K562 (cell line): Measurements from ENCODE around the gene HAPSTR1. TPM values are rescaled to one million over a fixed set of nuclear protein-coding genes. Genes with fewer than 3 reads are reported as not detected.

Source experiments
- ATAC-seq: fragments of 200-7000 bp; cut with Tn5 transposase; 3 replicates; pipeline ENCODE4 v1.9.1; 2020; ENCODE audit warnings: moderate library complexity
- BruUV-seq: library from RNA; stranded (reverse); fragments of 400-500 nt; replicated peaks from 2 replicates; lab custom pipeline; 2021; lab: Mats Ljungman, UMichigan
- CTCF ChIA-PET: fragments of 300-600 bp; formaldehyde crosslinking; extraction: SDS; loops from one replicate; lab custom pipeline; 2021; ENCODE audit warnings: low intra/inter-chr PET ratio; lab: Yijun Ruan, JAX
- POLR2A ChIA-PET: fragments of 300-600, 350-650 bp; sonication (Branson Sonifier 250); formaldehyde crosslinking; extraction: SDS; loops from one replicate; lab custom pipeline; 2021; ENCODE audit warnings: antibody characterized with exemption, inconsistent platforms; lab: Yijun Ruan, JAX
- DNase-seq, 4 experiments: peaks; one replicate each; pipeline versions ENCODE4 v3.0.0 to v3.0.0-alpha.2; 2011 to 2018; ENCODE audit warnings: low spot score in 3 of 4, mixed read lengths in 3 of 4; ENCODE audit errors: extremely low read depth in 1 of 4
- FAIRE-seq: peaks from 2 replicates; lab custom pipeline; 2011; peaks lifted over from hg19 to GRCh38; lab: Jason Lieb, UNC
- H2AFZ ChIP-seq: 2 replicates; pipeline ENCODE4 v1.6.0; 2011; ENCODE audit warnings: low read depth, low read length, control low read depth, inconsistent platforms
- H3K27ac ChIP-seq: fragments of 200-600 bp; 3 replicates; pipeline ENCODE4 v1.8.0; 2011; ENCODE audit warnings: low read depth, mild to moderate bottlenecking, control low read depth, inconsistent platforms, low read length, moderate library complexity, mixed read lengths; ENCODE audit errors: extremely low read depth
- H3K27me3 ChIP-seq, 2 experiments: fragments of 300-600 bp in 1 of 2; 2 replicates in 1 of 2; 3 replicates in 1 of 2; pipeline versions ENCODE4 v1.6.0 to v1.8.0; 2011; ENCODE audit warnings: inconsistent platforms in 2 of 2, low read length in 2 of 2, mild to moderate bottlenecking in 1 of 2, mixed read lengths in 1 of 2, moderate library complexity in 1 of 2; ENCODE audit not compliant: control insufficient read depth in 2 of 2, insufficient read depth in 2 of 2
- H3K36me3 ChIP-seq: fragments of 300-600 bp; 3 replicates; pipeline ENCODE4 v1.8.0; 2011; ENCODE audit warnings: mild to moderate bottlenecking, low read length, inconsistent platforms; ENCODE audit not compliant: control insufficient read depth, insufficient read depth
- H3K4me1 ChIP-seq, 2 experiments: fragments of 200-600 bp in 1 of 2; replicated peaks in 1 of 2; 2 replicates in 1 of 2; 3 replicates in 1 of 2; pipeline versions ENCODE4 v1.5.1 to v1.8.0; 2011; ENCODE audit warnings: inconsistent platforms in 2 of 2, low read length in 2 of 2, mild to moderate bottlenecking in 1 of 2, mixed read lengths in 1 of 2, moderate library complexity in 1 of 2; ENCODE audit not compliant: control insufficient read depth in 2 of 2, insufficient read depth in 2 of 2
- H3K4me2 ChIP-seq: 2 replicates; pipeline ENCODE4 v1.6.1; 2011; ENCODE audit warnings: low read length, control low read depth, inconsistent platforms, mixed read lengths; ENCODE audit not compliant: insufficient read depth
- H3K4me3 ChIP-seq: fragments of 200-600 bp; sonication (generic), shearing (Covaris generic); 2 replicates; pipeline ENCODE4 v1.5.1; 2016; ENCODE audit warnings: control low read depth, inconsistent platforms
- H3K79me2 ChIP-seq: fragments of 200-600 bp; 3 replicates; pipeline ENCODE4 v1.8.0; 2011; ENCODE audit warnings: low read length, inconsistent platforms; ENCODE audit not compliant: control insufficient read depth, insufficient read depth
- H3K9ac ChIP-seq, 2 experiments: 2 replicates each; pipeline versions ENCODE4 v1.6.0 to v1.6.1; 2011; ENCODE audit warnings: low read depth in 2 of 2, low read length in 2 of 2, control low read depth in 1 of 2, inconsistent platforms in 1 of 2, mild to moderate bottlenecking in 1 of 2, mixed read lengths in 1 of 2; ENCODE audit not compliant: insufficient read depth in 1 of 2
- H3K9me1 ChIP-seq: one replicate; pipeline ENCODE4 v1.6.0; 2011; ENCODE audit warnings: inconsistent platforms, mild to moderate bottlenecking, low read length, moderate library complexity; ENCODE audit not compliant: control insufficient read depth, insufficient read depth
- H3K9me3 ChIP-seq: replicated peaks from 2 replicates; pipeline ENCODE4 v1.5.1; 2011; ENCODE audit warnings: low read depth, low read length, inconsistent platforms; ENCODE audit not compliant: control insufficient read depth, insufficient read depth
- H4K20me1 ChIP-seq: replicated peaks from 2 replicates; pipeline ENCODE4 v1.6.1; 2011; ENCODE audit warnings: low read length, inconsistent platforms, mixed read lengths; ENCODE audit not compliant: control insufficient read depth, insufficient read depth
- ATF6 ChIP-seq: sonication (generic); formaldehyde crosslinking; IDR thresholded peaks from 2 replicates; pipeline ENCODE4 v1.4.0; 2020; ENCODE audit warnings: mild to moderate bottlenecking, missing genetic modification reagents
- EP300 ChIP-seq: IDR thresholded peaks from 2 replicates; pipeline ENCODE4 v1.6.1; 2012; ENCODE audit warnings: low read length, improper control_type of control experiment
- HCFC1 ChIP-seq: IDR thresholded peaks from 2 replicates; pipeline ENCODE4 v1.6.1; 2012; ENCODE audit warnings: low read depth, low read length, improper control_type of control experiment
- HDAC1 ChIP-seq, 2 experiments: fragments of 450-650 bp; IDR thresholded peaks; 2 replicates each; pipeline ENCODE4 v1.6.1; 2016 to 2017; ENCODE audit warnings: inconsistent platforms in 1 of 2, mild to moderate bottlenecking in 1 of 2, moderate library complexity in 1 of 2
- IRF1 ChIP-seq: sonication (generic); formaldehyde crosslinking; IDR thresholded peaks from 2 replicates; pipeline ENCODE4 v1.8.0; 2022; ENCODE audit warnings: missing genetic modification reagents, mild to moderate bottlenecking, borderline replicate concordance
- NR4A1 ChIP-seq, 2 experiments: fragments of 250-450 bp in 1 of 2; fragments of 450-650 bp in 1 of 2; sonication (Bioruptor Pico) in 1 of 2; IDR thresholded peaks; 2 replicates each; pipeline versions ENCODE4 v1.4.0 to v1.6.1; 2016 to 2020; ENCODE audit warnings: mild to moderate bottlenecking in 2 of 2, missing compliant biosample characterization in 1 of 2, missing genetic modification characterization in 1 of 2, moderate library complexity in 1 of 2
- PHB2 ChIP-seq: fragments of 450-650 bp; IDR thresholded peaks from 2 replicates; pipeline ENCODE4 v1.6.1; 2017; ENCODE audit warnings: low read depth
- POLR2G ChIP-seq: fragments of 200-400 bp; formaldehyde crosslinking; IDR thresholded peaks from 2 replicates; pipeline ENCODE4 v1.6.1; 2017; ENCODE audit warnings: low read depth, mild to moderate bottlenecking, antibody characterized with exemption, low read length, moderate library complexity
- POU5F1 ChIP-seq: fragments of 150-350 bp; IDR thresholded peaks from 2 replicates; pipeline ENCODE4 v1.6.1; 2014; ENCODE audit warnings: borderline replicate concordance, low read length, low read depth, mild to moderate bottlenecking; ENCODE audit not compliant: partially characterized antibody
- RB1 ChIP-seq: fragments of 450-650 bp; IDR thresholded peaks from 2 replicates; pipeline ENCODE4 v1.6.1; 2017; ENCODE audit warnings: low read depth, mild to moderate bottlenecking
- RBM17 ChIP-seq: fragments of 200-400 bp; formaldehyde crosslinking; IDR thresholded peaks from 2 replicates; pipeline ENCODE4 v1.6.1; 2017; ENCODE audit warnings: low read depth, mild to moderate bottlenecking, low read length, borderline replicate concordance
- SNAPC5 ChIP-seq: fragments of 250-450 bp; sonication (Bioruptor Pico); IDR thresholded peaks from 2 replicates; pipeline ENCODE4 v1.8.0; 2021; ENCODE audit warnings: moderate library complexity, mild to moderate bottlenecking, inconsistent platforms
- TBL1XR1 ChIP-seq, 2 experiments: IDR thresholded peaks; 2 replicates each; pipeline ENCODE4 v1.6.1; 2012; ENCODE audit warnings: improper control_type of control experiment in 2 of 2, low read length in 2 of 2, mild to moderate bottlenecking in 1 of 2
- TCFL5 ChIP-seq: fragments of 250-450 bp; sonication (Bioruptor Pico); conservative IDR thresholded peaks from 2 replicates; pipeline ENCODE4 v1.6.1; 2021; ENCODE audit warnings: mild to moderate bottlenecking, moderate library complexity, matching md5 sums
- XRCC4 ChIP-seq: IDR thresholded peaks from one replicate; pipeline ENCODE4 v1.6.1; 2011; ENCODE audit not compliant: insufficient read depth, insufficient read length; ENCODE audit errors: extremely low read depth
- YY1 ChIP-seq, 3 experiments: IDR thresholded peaks; 2 replicates each; pipeline ENCODE4 v1.6.1; 2011; ENCODE audit warnings: low read length in 2 of 3, mild to moderate bottlenecking in 2 of 3, moderate library complexity in 2 of 3, borderline replicate concordance in 1 of 3, control low read depth in 1 of 3, low read depth in 1 of 3; ENCODE audit not compliant: insufficient read depth in 3 of 3, insufficient replicate concordance in 2 of 3, control insufficient read depth in 1 of 3, insufficient read length in 1 of 3; ENCODE audit errors: extremely low read depth in 1 of 3
- WGBS: fragments of 100-300 bp; shearing (Covaris generic); methylation state at CpG from one replicate; pipeline ENCODE4 v1.1.6; 2016; ENCODE audit warnings: low coverage, mixed read lengths; ENCODE audit not compliant: insufficient coverage; ENCODE audit errors: missing lambda C conversion rate; 5-methylcytosine and 5-hydroxymethylcytosine counted together
- in situ Hi-C: fragments of 300-500 bp; cut with MboI; formaldehyde crosslinking; loops from 4 replicates; pipeline ENCODE4 v1.15.0; 2018; ENCODE audit warnings: inconsistent platforms, mixed read lengths
- intact Hi-C: fragments of 100-400 bp; cut with micrococcal nuclease; formaldehyde crosslinking; loops from 2 replicates; pipeline ENCODE4 v1.14.2; 2022
- polyA plus RNA-seq, 8 experiments: library from polyadenylated mRNA; depleted of rRNA in 4 of 8; stranded (reverse) in 5 of 8; unstranded in 3 of 8; fragments of >200 nt; fragmentation: Nextera tagmentation in 2 of 8; fragmentation: Illumina TruSeq in 1 of 8; extraction: Ambion mirVana in 2 of 8; extraction: Trizol in 1 of 8; gene quantifications; 2 replicates each; pipeline versions ENCODE4 v1.2.1 to v1.2.3, GENCODE V29; 2011 to 2014; ENCODE audit warnings: inconsistent platforms in 1 of 8, missing spikeins in 1 of 8
- total RNA-seq, 7 experiments: library from RNA; depleted of rRNA in 6 of 7; stranded (reverse); fragments of >200 nt in 6 of 7; fragmentation: Illumina TruSeq in 2 of 7; extraction: Trizol in 2 of 7; gene quantifications; 2 replicates each; pipeline versions ENCODE4 v1.2.1 to v1.2.3, GENCODE V29; 2011 to 2021; ENCODE audit warnings: low replicate concordance in 1 of 7

The HAPSTR1 gene
- total and polyA plus RNA-seq, 9 of the 15 experiments (the other 6 are each of a cell fraction or from before 2014, with no cell fraction given) = 10.8 to 67.9 (median 36.5) TPM

- H3K4me3 ChIP-seq = no peak overlapping the region
- H3K79me2 ChIP-seq = no peaks in the 10 kb centered on the region
- ChIA-PET CTCF (no interaction called here), POLR2A (no interaction called here)
- ATAC-seq (no peak), DNase-seq (no peak), FAIRE-seq (no peak)
- no peaks in the 10 kb centered on the region for H3K9me1 ChIP-seq
- H3K4me2 ChIP-seq = no peak overlapping the region
- H3K4me1 ChIP-seq = peaks cover 7 to 9% of the 10 kb centered on the region in 2 experiments; a peak in 4 of 5 replicates
- no TSS peak for BruUV-seq
- H3K9ac ChIP-seq = no peak overlapping the region
- in situ Hi-C loops = loop anchor here (10.0 kb wide), 1 partner anchor 1920 kb away; no protein-coding TSS in a partner anchor
- no peaks in the 10 kb centered on the region for H4K20me1 ChIP-seq
- no peaks in the 10 kb centered on the region for H3K9me3 ChIP-seq
- H2AFZ ChIP-seq = no peak overlapping the region
- WGBS = 100% methylated on average over 2 of the region's 2 CpGs
- intact Hi-C loops = no loop called here
- H3K27me3 ChIP-seq = no peaks in the 10 kb centered on the region
- H3K36me3 ChIP-seq = peaks cover 8% of the 10 kb centered on the region; the same call in 2 of the 3 replicates
- H3K27ac ChIP-seq = no peak overlapping the region
- TF ChIP-seq IRF1 (CRISPR knock-in tag) (no peak), NR4A1 (CRISPR knock-in tag; IDR thresholded peaks at IDR 0.05) (no peak), NR4A1 (tag; IDR thresholded peaks at IDR 0.05) (no peak), SNAPC5 (CRISPR knock-in tag) (no peak), YY1 (IDR thresholded peaks at IDR 0.05; ENCODE audit: borderline replicate concordance in 1 of 3, control insufficient read depth in 1 of 3, extremely low read depth in 1 of 3, insufficient read depth in 3 of 3, insufficient read length in 1 of 3, insufficient replicate concordance in 2 of 3, low read depth in 1 of 3, low read length in 2 of 3) (no peak), TCFL5 (no peak), HCFC1 (no peak), HDAC1 (IDR thresholded peaks at IDR 0.05) (no peak), RB1 (no peak), ATF6 (no peak), POU5F1 (no peak), RBM17 (no peak), EP300 (no peak), XRCC4 (no peak), TBL1XR1 (IDR thresholded peaks at IDR 0.05; ENCODE audit: low read length in 2 of 2) (no peak), POLR2G (no peak), PHB2 (no peak)
These were observed 36.3 kb upstream of the HAPSTR1 start for GRCh38 chr16:9055115-9055514.
